Posterior cingulate gyrus (tissue), 11 donors: ENCODE measurements around the gene INTS11.
A peak's percentile ranks its signal among the peaks of the same experiment; 100 is the strongest.

Source experiments
- DNase-seq, 10 donors: peaks; one replicate each; pipeline versions ENCODE4 v3.0.0 to v3.0.0-alpha.2; 2020 to 2021; ENCODE audit warnings: mixed read lengths in 3 of 10
- intact Hi-C: fragments of 100-400 bp; cut with DNase I; formaldehyde crosslinking; loops from one replicate; pipeline ENCODE4 v1.15.1; 2023

INTS11 gene

GRCh38 chr1:1345860-1346500 lies 21.5 kb upstream of the INTS11 start:
- intact Hi-C loops = no loop called here
- DNase-seq = peak in 1 of 10 donors; percentile 42

GRCh38 chr1:1345384-1345783 lies 20.9 kb upstream of the INTS11 start:
- intact Hi-C loops = no loop called here
- no peak for DNase-seq

GRCh38 chr1:1344655-1345361 lies 20.3 kb upstream of the INTS11 start:
- DNase-seq = no peak
- intact Hi-C loops = no loop called here

- no peak for DNase-seq
Measured at GRCh38 chr1:1343811-1344421, 19.5 kb upstream of the INTS11 start.

GRCh38 chr1:1342584-1343115 lies 18.2 kb upstream of the INTS11 start:
- intact Hi-C loops = no loop called here
- DNase-seq = no peak

More at GRCh38 chr1:1343811-1344421, 19.5 kb upstream of the INTS11 start:
- intact Hi-C loops = no loop called here

- no peak for DNase-seq
- intact Hi-C loops = no loop called here
Measured at GRCh38 chr1:1342061-1342562, 17.7 kb upstream of the INTS11 start.

- intact Hi-C loops = no loop called here
- no peak for DNase-seq
Measured at GRCh38 chr1:1341549-1342021, 17.1 kb upstream of the INTS11 start.

- no peak for DNase-seq
Measured at GRCh38 chr1:1340791-1341548, 16.5 kb upstream of the INTS11 start.

GRCh38 chr1:1340185-1340584 lies 15.7 kb upstream of the INTS11 start:
- DNase-seq = no peak
- intact Hi-C loops = no loop called here

More at GRCh38 chr1:1340791-1341548, 16.5 kb upstream of the INTS11 start:
- intact Hi-C loops = no loop called here

- intact Hi-C loops = no loop called here
- no peak for DNase-seq
Measured at GRCh38 chr1:1338278-1338677, 13.8 kb upstream of the INTS11 start.

GRCh38 chr1:1337793-1338147 lies 13.3 kb upstream of the INTS11 start:
- intact Hi-C loops = no loop called here
- DNase-seq = no peak

GRCh38 chr1:1336931-1337792 lies 12.7 kb upstream of the INTS11 start:
- intact Hi-C loops = no loop called here
- no peak for DNase-seq

GRCh38 chr1:1336446-1336845 lies 12.0 kb upstream of the INTS11 start:
- no peak for DNase-seq
- intact Hi-C loops = no loop called here

- no peak for DNase-seq
- intact Hi-C loops = no loop called here
Measured at GRCh38 chr1:1335792-1336248, 11.4 kb upstream of the INTS11 start.

- no peak for DNase-seq
- intact Hi-C loops = no loop called here
Measured at GRCh38 chr1:1335283-1335682, 10.8 kb upstream of the INTS11 start.

- intact Hi-C loops = no loop called here
- no peak for DNase-seq
Measured at GRCh38 chr1:1334835-1335234, 10.4 kb upstream of the INTS11 start.

GRCh38 chr1:1333551-1334241 lies 9.2 kb upstream of the INTS11 start:
- intact Hi-C loops = no loop called here
- DNase-seq = no peak

GRCh38 chr1:1332774-1333480 lies 8.5 kb upstream of the INTS11 start:
- intact Hi-C loops = no loop called here
- DNase-seq = peak in 5 of 10 donors; percentile 51 to 92 (median 86)
